Anterior cingulate cortex (tissue), 58 donors: ENCODE results near the gene TUBB2A.

Experiments
- DNase-seq, 58 donors: peaks; one replicate each; lab custom pipeline; 2025; lab: John Stamatoyannopoulos, UW

Gene TUBB2A

DNA sequence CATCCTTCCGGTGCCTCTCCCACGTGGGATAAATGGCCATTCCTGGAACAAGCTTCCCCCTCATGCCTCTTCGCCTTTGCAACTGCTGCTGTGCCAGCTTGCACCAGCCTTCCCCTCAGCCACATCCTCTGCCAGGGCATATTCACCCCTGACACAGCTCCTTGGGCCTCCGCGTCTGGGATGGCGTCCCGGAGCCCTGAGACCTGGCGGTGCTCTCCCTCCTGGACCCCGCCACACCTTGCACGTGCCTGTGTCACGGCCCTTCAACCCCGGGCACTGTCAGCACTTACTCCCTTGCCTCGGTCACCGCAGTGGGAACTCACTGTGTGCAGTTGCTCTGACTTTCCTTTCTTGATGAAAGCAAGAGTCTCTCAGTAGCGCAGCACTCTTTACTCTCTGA lies 25.6 kb downstream of the TUBB2A start:
- no peak for DNase-seq

DNA sequence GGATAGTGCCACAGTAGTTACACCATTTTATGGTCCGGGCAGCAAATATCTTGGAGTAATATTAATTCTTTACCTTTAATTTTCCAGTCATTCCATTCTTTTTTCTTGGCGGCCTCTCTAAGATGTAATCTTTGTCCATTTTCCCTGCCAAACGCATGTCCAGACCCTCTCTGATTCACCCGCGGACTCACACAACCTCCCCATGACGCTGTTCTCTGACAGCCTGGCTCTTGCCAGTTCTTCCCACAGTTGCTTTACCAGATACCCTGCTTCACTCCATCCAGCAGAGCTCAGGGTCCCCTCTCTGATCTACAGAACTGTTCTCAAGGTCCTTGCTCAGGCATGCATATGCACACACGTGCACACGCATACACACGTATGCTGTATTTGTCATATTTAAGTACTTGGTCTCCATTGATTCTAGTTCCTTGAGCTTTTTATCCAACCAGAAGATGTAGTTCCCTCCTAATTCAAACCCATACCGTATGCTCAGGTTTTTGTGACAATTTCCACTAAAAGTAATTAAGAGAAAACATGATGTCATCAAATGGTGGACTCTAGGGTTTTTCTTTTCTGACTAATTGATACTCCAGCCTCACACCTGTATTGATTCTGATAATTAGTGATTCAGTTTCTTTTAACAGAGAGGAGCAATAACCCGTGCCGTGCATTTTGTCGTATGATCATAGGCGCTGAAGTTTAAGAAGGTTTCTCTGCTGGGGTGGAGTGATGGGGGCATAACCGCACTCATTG lies 28.8 kb downstream of the TUBB2A start:
- no peak for DNase-seq

DNA sequence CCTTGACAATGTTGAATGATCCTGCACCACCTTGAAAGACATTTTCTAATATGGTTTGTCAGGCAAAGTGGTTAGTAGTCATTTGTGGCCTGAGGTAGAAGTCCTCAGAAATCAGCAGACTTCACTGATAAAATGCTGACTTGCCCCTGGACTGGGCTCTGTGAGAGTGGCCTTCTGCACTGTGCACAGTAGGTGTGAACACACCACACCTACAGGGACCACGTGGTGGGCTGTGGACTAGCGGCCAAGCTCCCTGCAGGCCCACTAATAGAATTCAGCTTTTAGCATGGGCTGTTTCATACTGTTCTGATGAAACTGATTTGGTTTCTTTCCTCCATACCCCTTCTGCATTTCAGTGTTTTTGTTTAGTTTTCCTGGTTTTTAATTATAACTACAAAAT lies 31.5 kb downstream of the TUBB2A start:
- DNase-seq: no peak

DNA sequence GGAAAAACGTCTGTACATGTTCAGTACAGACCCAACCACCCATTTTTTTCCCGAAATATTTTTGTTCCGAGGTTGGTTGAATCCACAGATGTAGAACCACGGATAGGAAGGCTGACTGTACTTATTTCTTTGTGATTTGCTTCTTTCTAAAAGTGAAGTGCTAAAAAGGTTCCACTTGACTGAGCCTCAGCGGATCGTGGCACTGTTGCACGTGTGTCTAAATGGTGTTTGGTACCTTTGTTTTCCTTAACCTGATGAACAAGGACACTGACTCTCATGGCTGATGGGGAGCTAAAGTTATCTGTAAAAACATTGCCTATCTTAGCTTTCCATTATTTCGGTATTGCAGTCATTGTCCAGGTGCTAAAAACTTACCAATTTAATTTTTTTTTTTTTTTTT lies 32.7 kb downstream of the TUBB2A start:
- no peak for DNase-seq

DNA sequence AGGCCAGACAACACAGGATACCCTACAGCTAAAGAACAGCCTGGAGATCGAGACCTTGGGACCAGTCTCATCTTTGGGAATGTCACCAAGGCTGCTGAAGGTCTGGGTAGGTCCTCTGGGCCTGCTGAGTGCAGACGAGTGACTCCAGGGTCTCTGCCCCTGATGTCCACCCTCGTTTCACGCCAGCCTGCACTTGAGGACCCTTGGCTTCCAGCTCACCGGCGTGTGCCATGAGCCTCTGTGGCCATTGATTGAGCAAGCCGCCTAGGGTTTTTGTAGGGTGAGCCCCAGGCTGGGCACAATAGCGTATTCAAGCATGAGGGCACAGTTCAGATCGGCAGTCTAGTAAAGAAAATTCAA lies 34.5 kb downstream of the TUBB2A start:
- no peak for DNase-seq

DNA sequence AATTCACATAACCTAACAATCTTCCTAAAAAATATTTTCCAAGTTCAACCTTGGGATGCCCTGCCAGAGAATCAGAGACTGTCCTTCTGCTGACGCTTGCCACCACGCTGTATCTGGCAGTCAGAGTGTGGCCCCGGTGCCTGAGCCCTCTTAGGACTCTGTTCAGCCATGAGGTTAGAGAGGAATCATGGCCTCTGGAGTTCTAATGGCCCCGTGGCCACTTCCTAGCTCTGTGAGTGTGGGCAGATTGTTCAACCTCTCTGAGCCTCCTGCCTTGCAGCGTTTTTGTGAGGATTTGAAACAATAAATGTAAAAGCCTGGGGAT lies 36.6 kb downstream of the TUBB2A start:
- no peak for DNase-seq

DNA sequence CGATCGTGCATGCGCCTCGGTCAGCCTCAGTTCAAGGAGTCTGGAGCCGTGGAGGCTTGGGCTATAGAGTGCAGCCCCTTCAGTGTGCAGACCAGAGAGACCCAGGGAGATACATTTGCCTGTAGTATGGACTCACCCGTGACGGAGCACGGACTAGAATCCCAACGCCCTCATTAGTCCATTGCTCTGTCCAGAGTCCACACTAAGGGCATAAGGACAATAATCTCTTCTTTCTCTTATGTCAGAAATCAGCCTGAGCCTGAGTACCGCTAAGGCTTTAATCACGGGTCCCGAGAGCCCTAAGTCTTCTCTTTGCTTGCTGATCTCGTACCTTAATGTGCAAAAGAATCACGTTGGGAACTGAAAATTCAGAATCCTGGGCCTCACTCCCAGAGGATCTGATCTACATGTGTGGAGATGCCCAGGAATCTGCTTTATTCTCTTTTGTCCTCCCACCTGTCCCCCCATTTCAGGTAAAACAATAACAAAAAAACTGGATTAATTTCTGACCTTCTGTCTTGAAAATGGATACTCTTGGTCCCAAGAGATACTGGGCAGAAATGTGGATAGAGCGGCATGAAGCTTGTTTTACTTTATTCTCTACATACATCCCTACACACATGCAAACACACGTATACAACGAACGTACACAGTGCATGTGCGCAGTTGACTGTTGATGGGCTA lies 38.2 kb downstream of the TUBB2A start:
- peak in 13 of 58 donors; percentile 6 to 65 (median 47) for DNase-seq

DNA sequence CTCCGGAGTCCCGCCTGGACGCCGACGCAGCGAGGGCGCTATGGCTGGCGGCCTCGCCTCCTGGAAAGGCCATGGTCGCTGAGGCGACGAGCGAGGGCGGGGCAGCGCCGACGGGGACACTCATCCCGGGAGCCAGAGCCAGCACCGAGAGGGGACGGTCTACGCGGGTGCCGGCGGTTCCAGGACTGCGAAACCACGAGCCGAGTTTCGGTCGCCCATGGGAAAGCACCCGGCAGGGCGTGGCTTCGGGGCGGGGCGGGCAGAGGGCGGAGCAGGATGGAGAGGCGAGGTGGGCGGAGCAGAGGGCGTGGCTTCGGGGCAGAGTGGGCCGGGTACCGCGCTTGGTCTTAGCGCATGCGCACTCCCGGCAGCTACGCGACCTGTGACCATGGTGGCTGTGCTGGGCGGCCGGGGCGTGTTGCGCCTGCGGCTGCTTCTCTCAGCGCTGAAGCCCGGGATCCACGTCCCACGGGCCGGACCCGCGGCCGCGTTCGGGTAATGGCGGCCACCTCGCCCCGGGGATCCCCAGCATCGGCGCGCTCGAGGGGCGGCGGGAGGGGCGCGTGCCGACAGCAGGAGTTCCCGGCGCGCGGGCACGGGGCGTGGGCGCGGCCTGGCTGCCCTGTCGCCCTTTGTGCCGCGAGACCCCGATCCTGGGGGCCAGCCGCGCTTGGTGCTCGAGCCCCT lies 38.8 kb downstream of the TUBB2A start, which contains the start of gene BPHL:
Gene BPHL (plus strand): TSS at position 359 of the 687 bp plus-strand sequence. CDS start 30 bp downstream, at position 389.
- DNase-seq: peak; percentile 75 to 98 (median 96)

DNA sequence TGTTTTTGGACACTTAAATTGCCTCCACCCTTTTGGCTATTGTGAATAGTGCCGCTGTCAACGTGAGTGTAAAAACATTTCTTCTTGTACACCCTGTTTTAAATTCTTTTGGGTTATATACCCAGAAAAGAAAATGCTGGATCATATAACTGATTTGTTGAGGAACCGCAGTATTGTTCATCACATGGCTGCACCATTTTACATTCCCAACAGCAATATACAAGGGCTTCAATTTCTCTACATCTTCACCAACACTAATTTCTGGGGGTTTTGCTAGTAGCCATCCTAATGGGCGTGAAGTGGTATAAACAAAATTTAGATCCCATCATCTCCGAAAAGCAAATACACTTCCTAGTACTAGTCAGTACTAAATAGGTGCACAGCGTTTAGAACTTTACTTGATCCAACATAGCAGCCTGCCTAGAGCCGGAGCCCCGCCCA lies 39.4 kb downstream of the TUBB2A start:
- no peak for DNase-seq

DNA sequence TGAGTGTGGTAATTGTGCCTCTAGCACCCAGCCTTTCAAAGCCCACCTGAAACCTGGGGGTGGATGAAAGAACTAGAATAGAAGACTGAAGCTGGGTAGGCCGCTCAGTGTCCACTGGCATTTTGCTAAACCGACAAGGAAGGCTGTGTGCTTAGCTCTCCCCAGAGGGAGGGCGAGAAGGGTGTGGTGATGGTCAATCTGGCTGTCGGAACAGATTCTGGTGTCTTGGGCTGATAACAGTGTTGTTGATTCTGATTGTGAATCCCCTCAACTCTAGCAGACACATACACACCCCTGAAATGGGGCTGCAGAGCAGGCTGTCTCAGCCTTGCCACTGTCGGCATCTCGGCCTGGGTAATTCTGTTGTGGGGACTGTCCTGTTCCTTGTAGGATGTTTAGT lies 43.0 kb downstream of the TUBB2A start:
- no peak for DNase-seq

DNA sequence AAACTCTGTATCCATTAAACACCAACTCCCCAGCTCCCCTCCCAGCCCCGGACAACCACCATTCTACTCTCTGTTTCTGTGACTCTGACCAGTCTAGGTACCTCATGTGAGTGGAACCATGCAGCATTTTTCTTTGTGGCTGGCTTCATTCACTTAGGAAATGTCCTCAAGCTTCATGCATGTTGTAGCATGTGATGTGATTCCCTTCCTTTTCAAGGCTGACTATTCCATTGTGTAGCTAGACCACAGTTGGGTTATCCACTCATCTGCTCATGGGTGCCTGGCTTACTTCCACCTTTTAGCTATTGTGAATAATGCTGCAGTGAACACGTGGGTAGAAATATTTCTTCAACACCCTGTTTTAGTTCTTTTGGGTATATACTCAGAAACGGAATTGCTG lies 47.6 kb downstream of the TUBB2A start:
- no peak for DNase-seq

DNA sequence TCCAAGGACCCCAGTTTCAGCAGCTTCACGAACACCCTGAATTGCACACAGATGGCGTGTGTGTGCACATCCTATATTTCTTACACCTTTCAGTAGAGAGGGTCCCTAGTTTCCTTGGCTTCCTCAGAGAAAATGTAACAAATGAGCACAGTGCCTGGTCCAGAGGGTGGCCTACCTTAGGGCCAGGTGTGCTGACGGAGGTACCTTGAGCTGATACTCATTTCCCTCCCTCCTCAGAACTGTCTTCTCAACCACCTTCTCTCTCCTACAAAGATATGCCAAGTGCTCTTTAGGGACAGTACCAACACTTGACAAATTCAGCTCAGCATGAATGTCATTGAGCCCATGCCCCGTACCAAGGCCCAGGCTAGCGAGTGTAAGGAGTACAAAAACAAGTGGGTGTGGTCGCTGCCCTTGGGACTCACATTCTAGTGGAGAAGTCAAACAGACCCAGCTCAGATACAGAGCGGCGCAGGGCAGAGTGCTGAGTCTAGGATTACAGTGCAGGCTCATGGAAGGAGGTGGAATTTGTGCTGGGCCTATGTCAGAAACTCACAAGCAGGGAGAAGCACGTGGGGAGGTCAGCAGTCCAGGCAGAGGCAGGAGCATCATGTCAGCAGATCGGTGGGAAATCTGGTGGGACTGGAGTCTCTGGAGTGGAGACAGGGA lies 48.5 kb downstream of the TUBB2A start:
- DNase-seq: no peak
